Hepatocyte (in vitro differentiated cells): ENCODE data around the gene BACH1.
"Not testable (repeated sequence)": the region's sequence is repeated elsewhere in the genome, so short reads cannot be mapped to it uniquely, and the experiment has no call there.

Experiments used
- CTCF ChIP-seq: fragments of 200-600 bp; sonication (generic); IDR thresholded peaks from 2 replicates; pipeline ENCODE4 v1.5.1; 2016; ENCODE audit warnings: antibody characterized with exemption, mild to moderate bottlenecking; ENCODE audit not compliant: poor library complexity
- EZH2 ChIP-seq: fragments of 200-600 bp; sonication (generic); IDR thresholded peaks from 2 replicates; pipeline ENCODE4 v1.6.1; 2016; ENCODE audit warnings: antibody characterized with exemption, mild to moderate bottlenecking, borderline replicate concordance

- not testable (repeated sequence) for TF ChIP-seq EZH2, CTCF
These were observed 16.9 kb upstream of the BACH1 start for GRCh38 chr21:29281801-29282200.
